Endothelial cell of umbilical vein (primary cell): ENCODE measurements around the gene SCAF8. TPM values are rescaled to one million over a fixed set of nuclear protein-coding genes. Genes with fewer than 3 reads are reported as not detected.

ENCODE experiments used
- BruUV-seq: library from RNA; stranded (reverse); fragments of 400-500 nt; replicated peaks from 2 replicates; lab custom pipeline; 2021; lab: Mats Ljungman, UMichigan
- CTCF ChIA-PET: fragments of 300-600, 350-600 bp; sonication (Branson Sonifier 250); formaldehyde crosslinking; loops from one replicate; lab custom pipeline; 2021; ENCODE audit warnings: antibody characterized with exemption, inconsistent platforms; lab: Charles Lee
- POLR2A ChIA-PET: fragments of 300-600, 350-600 bp; sonication (Branson Sonifier 250); formaldehyde crosslinking; loops from one replicate; lab custom pipeline; 2021; ENCODE audit warnings: antibody characterized with exemption, inconsistent platforms; lab: Charles Lee
- DNase-seq: peaks from one replicate; pipeline ENCODE4 v3.0.0-alpha.2; 2011; ENCODE audit warnings: low read depth, low spot score
- FAIRE-seq: peaks from 2 replicates; lab custom pipeline; 2011; peaks lifted over from hg19 to GRCh38; lab: Jason Lieb, UNC
- H2AFZ ChIP-seq: 2 replicates; pipeline ENCODE4 v1.6.0; 2012; ENCODE audit warnings: low read depth, low read length, control low read depth, inconsistent platforms
- H3K27ac ChIP-seq: 2 replicates; pipeline ENCODE4 v1.5.1; 2011; ENCODE audit warnings: low read depth, mild to moderate bottlenecking, control low read depth, low read length, moderate library complexity; ENCODE audit not compliant: insufficient read depth
- H3K27me3 ChIP-seq, 2 experiments: 2 replicates each; pipeline versions ENCODE4 v1.6.0 to v1.6.1; 2011; ENCODE audit warnings: low read length in 2 of 2, mixed read lengths in 1 of 2; ENCODE audit not compliant: control insufficient read depth in 2 of 2, insufficient read depth in 2 of 2
- H3K36me3 ChIP-seq, 2 experiments: 2 replicates in 1 of 2; 3 replicates in 1 of 2; pipeline ENCODE4 v1.5.1; 2011; ENCODE audit warnings: low read length in 2 of 2, mild to moderate bottlenecking in 1 of 2, moderate library complexity in 1 of 2; ENCODE audit not compliant: control insufficient read depth in 2 of 2, insufficient read depth in 2 of 2; ENCODE audit errors: extremely low read depth in 1 of 2
- H3K4me1 ChIP-seq: 3 replicates; pipeline ENCODE4 v1.5.1; 2011; ENCODE audit warnings: mild to moderate bottlenecking, low read length; ENCODE audit not compliant: control insufficient read depth, insufficient read depth; ENCODE audit errors: extremely low read depth
- H3K4me2 ChIP-seq: 2 replicates; pipeline ENCODE4 v1.6.1; 2011; ENCODE audit warnings: low read length, control low read depth, mixed read lengths; ENCODE audit not compliant: insufficient read depth
- H3K4me3 ChIP-seq, 3 experiments: fragments of 200-600 bp in 1 of 3; sonication (generic), shearing (Covaris generic) in 1 of 3; replicated peaks in 1 of 3; 2 replicates each; pipeline ENCODE4 v1.5.1; 2011 to 2016; ENCODE audit warnings: control low read depth in 3 of 3, low read length in 3 of 3, mild to moderate bottlenecking in 2 of 3, inconsistent platforms in 1 of 3, low read depth in 1 of 3, moderate library complexity in 1 of 3; ENCODE audit not compliant: insufficient read depth in 1 of 3
- H3K79me2 ChIP-seq: 2 replicates; pipeline ENCODE4 v1.6.0; 2012; ENCODE audit warnings: low read length, inconsistent platforms; ENCODE audit not compliant: control insufficient read depth, insufficient read depth
- H3K9ac ChIP-seq: replicated peaks from 2 replicates; pipeline ENCODE3; 2011; ENCODE audit warnings: low read length, control low read depth; ENCODE audit not compliant: insufficient read depth; ENCODE audit errors: extremely low read depth
- H3K9me1 ChIP-seq: replicated peaks from 3 replicates; pipeline ENCODE4 v1.6.0; 2011; ENCODE audit warnings: mild to moderate bottlenecking, low read length; ENCODE audit not compliant: control insufficient read depth, insufficient read depth; ENCODE audit errors: extremely low read depth
- H3K9me3 ChIP-seq: replicated peaks from 2 replicates; pipeline ENCODE4 v1.5.1; 2012; ENCODE audit warnings: low read length, inconsistent platforms; ENCODE audit not compliant: control insufficient read depth, insufficient read depth
- H4K20me1 ChIP-seq: replicated peaks from 2 replicates; pipeline ENCODE3; 2011; ENCODE audit warnings: mild to moderate bottlenecking, low read length; ENCODE audit not compliant: control insufficient read depth, insufficient read depth; ENCODE audit errors: extremely low read depth
- EZH2 ChIP-seq: IDR thresholded peaks from 2 replicates; pipeline ENCODE4 v1.6.1; 2012; ENCODE audit warnings: borderline replicate concordance, low read depth, mild to moderate bottlenecking, moderate library complexity, low read length, inconsistent platforms; ENCODE audit not compliant: severe bottlenecking
- FOS ChIP-seq: IDR thresholded peaks from 2 replicates; pipeline ENCODE4 v1.6.1; 2011; ENCODE audit warnings: mild to moderate bottlenecking, low read length, moderate library complexity, borderline replicate concordance; ENCODE audit not compliant: insufficient read depth
- GATA2 ChIP-seq: IDR thresholded peaks from 2 replicates; pipeline ENCODE4 v1.7.0; 2011; ENCODE audit warnings: low read depth, mild to moderate bottlenecking, moderate library complexity, mixed read lengths, low read length; ENCODE audit not compliant: insufficient read length, insufficient read depth
- JUN ChIP-seq: IDR thresholded peaks from 2 replicates; pipeline ENCODE4 v1.6.1; 2011; ENCODE audit warnings: borderline replicate concordance, low read depth; ENCODE audit not compliant: insufficient read length, insufficient read depth
- MYC ChIP-seq: IDR thresholded peaks from one replicate; pipeline ENCODE4 v1.6.1; 2011; ENCODE audit warnings: mild to moderate bottlenecking, low read depth, low read length
- POLR2A ChIP-seq: IDR thresholded peaks from 2 replicates; pipeline ENCODE4 v1.6.1; 2012; ENCODE audit warnings: low read depth, mild to moderate bottlenecking, control low read depth, low read length
- POLR2AphosphoS5 ChIP-seq: IDR thresholded peaks from 2 replicates; pipeline ENCODE4 v1.6.1; 2012; ENCODE audit warnings: low read depth, mild to moderate bottlenecking, control low read depth, low read length, moderate library complexity; ENCODE audit not compliant: insufficient read depth
- dilution Hi-C: fragments of 300-500 bp; cut with MboI; formaldehyde crosslinking; loops from one replicate; pipeline ENCODE4 v1.15.0; 2019; ENCODE audit warnings: low sequenced_read_pairs; ENCODE audit not compliant: extremely low pct_ligation_motif_present
- intact Hi-C: fragments of 100-400 bp; cut with micrococcal nuclease; formaldehyde crosslinking; loops from one replicate; pipeline ENCODE4 v1.10.0; 2022
- polyA plus RNA-seq, 4 experiments: library from polyadenylated mRNA; depleted of rRNA in 3 of 4; stranded (reverse) in 3 of 4; unstranded in 1 of 4; fragments of >200 nt; gene quantifications; 2 replicates each; pipeline versions ENCODE4 v1.2.1 to v1.2.3, GENCODE V29; 2011 to 2012; ENCODE audit warnings: missing spikeins in 1 of 4
- total RNA-seq: library from RNA; stranded (reverse); gene quantifications from 2 replicates; pipeline ENCODE4 v1.2.3, GENCODE V29; 2021
- TF ChIP-seq, protein P1 (sequence below), 2 donors: IDR thresholded peaks; 1 replicate in 1 of 2; 2 replicates in 1 of 2; pipeline ENCODE4 v1.5.1; 2011; ENCODE audit warnings: low read length in 2 of 2, mild to moderate bottlenecking in 2 of 2, moderate library complexity in 2 of 2, control low read depth in 1 of 2, inconsistent platforms in 1 of 2, low read depth in 1 of 2; ENCODE audit not compliant: insufficient read depth in 1 of 2; ENCODE audit errors: extremely low read depth in 1 of 2
- TF ChIP-seq, protein P2 (sequence below): IDR thresholded peaks from 2 replicates; pipeline ENCODE4 v1.6.1; 2011; ENCODE audit not compliant: insufficient read depth, insufficient read length

Gene SCAF8
- total and polyA plus RNA-seq, 2 donors (not counting 3 experiments of a cell fraction or from before 2014, with no cell fraction given): 11.7 to 37.8 TPM

DNA sequence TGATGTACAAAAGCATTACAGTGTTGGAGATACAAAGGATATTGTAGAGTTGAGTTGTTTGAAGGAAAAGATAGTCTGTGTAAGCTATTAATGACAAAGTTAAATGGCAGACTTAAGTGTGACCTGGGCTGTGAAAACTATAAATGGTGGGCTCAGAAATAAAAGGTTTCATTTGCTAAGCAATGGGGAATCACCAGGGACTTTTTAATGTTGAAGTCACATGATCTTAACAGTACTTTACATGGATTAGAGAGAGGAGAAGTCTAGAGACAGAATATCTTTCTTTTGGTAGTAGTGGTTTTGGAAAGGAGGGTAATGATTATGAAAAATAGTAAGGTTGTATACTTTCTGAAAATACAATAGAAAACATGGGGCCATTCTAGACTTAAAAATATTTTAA is 67.1 kb downstream of the SCAF8 start:
- Histone ChIP-seq H3K9ac (no peak overlapping the region), H3K9me3 (no peaks in the 10 kb centered on the region), H3K4me3 (no peak overlapping the region), H2AFZ (no peak overlapping the region), H3K27ac (no peak overlapping the region), H3K9me1 (no peaks in the 10 kb centered on the region), H3K4me1 (no peaks in the 10 kb centered on the region), H3K27me3 (no peaks in the 10 kb centered on the region), H3K36me3 (peaks cover 2 to 3% of the 10 kb centered on the region in 2 experiments), H3K79me2 (peaks cover 18% of the 10 kb centered on the region), H3K4me2 (no peak overlapping the region), H4K20me1 (no peaks in the 10 kb centered on the region)
- POLR2A ChIA-PET: no interaction called here
- FAIRE-seq (no peak), DNase-seq (no peak)
- BruUV-seq: no TSS peak
- TF ChIP-seq, protein P1, sequence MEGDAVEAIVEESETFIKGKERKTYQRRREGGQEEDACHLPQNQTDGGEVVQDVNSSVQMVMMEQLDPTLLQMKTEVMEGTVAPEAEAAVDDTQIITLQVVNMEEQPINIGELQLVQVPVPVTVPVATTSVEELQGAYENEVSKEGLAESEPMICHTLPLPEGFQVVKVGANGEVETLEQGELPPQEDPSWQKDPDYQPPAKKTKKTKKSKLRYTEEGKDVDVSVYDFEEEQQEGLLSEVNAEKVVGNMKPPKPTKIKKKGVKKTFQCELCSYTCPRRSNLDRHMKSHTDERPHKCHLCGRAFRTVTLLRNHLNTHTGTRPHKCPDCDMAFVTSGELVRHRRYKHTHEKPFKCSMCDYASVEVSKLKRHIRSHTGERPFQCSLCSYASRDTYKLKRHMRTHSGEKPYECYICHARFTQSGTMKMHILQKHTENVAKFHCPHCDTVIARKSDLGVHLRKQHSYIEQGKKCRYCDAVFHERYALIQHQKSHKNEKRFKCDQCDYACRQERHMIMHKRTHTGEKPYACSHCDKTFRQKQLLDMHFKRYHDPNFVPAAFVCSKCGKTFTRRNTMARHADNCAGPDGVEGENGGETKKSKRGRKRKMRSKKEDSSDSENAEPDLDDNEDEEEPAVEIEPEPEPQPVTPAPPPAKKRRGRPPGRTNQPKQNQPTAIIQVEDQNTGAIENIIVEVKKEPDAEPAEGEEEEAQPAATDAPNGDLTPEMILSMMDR (IDR thresholded peaks at IDR 0.05; ENCODE audit: extremely low read depth in 1 of 2, insufficient read depth in 1 of 2, low read depth in 1 of 2, low read length in 2 of 2): no peak
- TF ChIP-seq MYC: no peak
- no peak for TF ChIP-seq FOS
- TF ChIP-seq GATA2: no peak
- TF ChIP-seq, protein P2, sequence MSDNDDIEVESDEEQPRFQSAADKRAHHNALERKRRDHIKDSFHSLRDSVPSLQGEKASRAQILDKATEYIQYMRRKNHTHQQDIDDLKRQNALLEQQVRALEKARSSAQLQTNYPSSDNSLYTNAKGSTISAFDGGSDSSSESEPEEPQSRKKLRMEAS: no peak
- TF ChIP-seq POLR2A: no peak
- no peak for TF ChIP-seq EZH2
- TF ChIP-seq JUN: no peak
- TF ChIP-seq POLR2AphosphoS5: no peak
- dilution Hi-C loops (no loop called here), intact Hi-C loops (no loop called here)
- CTCF ChIA-PET: interaction anchor here (6.9 kb wide), 1 partner anchor 126 kb away, joined by 226 read pairs; no protein-coding TSS in a partner anchor
